ENCODE results near the gene CGB3.
A peak's percentile ranks its signal among the peaks of the same experiment; 100 is the strongest.
"Not testable (repeated sequence)": the region's sequence is repeated elsewhere in the genome, so short reads cannot be mapped to it uniquely, and the experiment has no call there.

The CGB3 gene

GRCh38 chr19:49042177-49042576 lies 18.0 kb upstream of the CGB3 start:
- no peak for DNase-seq

GRCh38 chr19:49039736-49040135 lies 15.6 kb upstream of the CGB3 start:
- not testable (repeated sequence) for DNase-seq

GRCh38 chr19:49038557-49039276 lies 14.6 kb upstream of the CGB3 start:
- DNase-seq, result not testable (repeated sequence)

- not testable (repeated sequence) for DNase-seq
These were observed 14.0 kb upstream of the CGB3 start for GRCh38 chr19:49038111-49038510.

- DNase-seq, result peak; percentile 41
These were observed 12.7 kb upstream of the CGB3 start, which contains the start of gene CGB1 for GRCh38 chr19:49036815-49037214. CGB1 (minus strand) TSS chr19:49036895; CDS start chr19:49036711, 184 bp downstream.

GRCh38 chr19:49031642-49032301 lies 7.6 kb upstream of the CGB3 start, which contains the start of gene CGB2:
CGB2 (plus strand) TSS chr19:49031890; CDS start chr19:49032096, 206 bp downstream.
- peak; percentile 55 for DNase-seq

- not testable (repeated sequence) for DNase-seq
These were observed 6.2 kb upstream of the CGB3 start for GRCh38 chr19:49030323-49030722.

- DNase-seq, result not testable (repeated sequence)
These were observed 5.6 kb upstream of the CGB3 start for GRCh38 chr19:49029749-49030148.

- not testable (repeated sequence) for DNase-seq
These were observed 4.6 kb upstream of the CGB3 start for GRCh38 chr19:49028686-49029085.

- not testable (repeated sequence) for DNase-seq
These were observed 1.5 kb upstream of the CGB3 start for GRCh38 chr19:49025599-49025998.

GRCh38 chr19:49025088-49025487 lies 955 bp upstream of the CGB3 start:
- not testable (repeated sequence) for DNase-seq

- DNase-seq, result no peak
These were observed 2.0 kb downstream of the CGB3 start for GRCh38 chr19:49022116-49022515.

GRCh38 chr19:49020931-49021895 lies 2.9 kb downstream of the CGB3 start:
- DNase-seq, result no peak

- DNase-seq, result no peak
These were observed 3.8 kb downstream of the CGB3 start for GRCh38 chr19:49020342-49020741.

- peak; percentile 70 for DNase-seq
These were observed 4.7 kb downstream of the CGB3 start for GRCh38 chr19:49019242-49019932.

GRCh38 chr19:49018388-49019241 lies 5.5 kb downstream of the CGB3 start:
- not testable (repeated sequence) for DNase-seq

- peak; percentile 66 for DNase-seq
These were observed 6.3 kb downstream of the CGB3 start for GRCh38 chr19:49017666-49018351.

GRCh38 chr19:49017041-49017665 lies 7.0 kb downstream of the CGB3 start, which contains the start of gene LHB:
LHB (minus strand) TSS chr19:49017091; CDS start chr19:49017081, 10 bp downstream.
- no peak for DNase-seq

GRCh38 chr19:49016067-49016839 lies 7.9 kb downstream of the CGB3 start:
- DNase-seq, result no peak
